Measurements from ENCODE around the gene OR6C70. TPM values are rescaled to one million over a fixed set of nuclear protein-coding genes. Genes with fewer than 3 reads are reported as not detected.

OR6C70 gene
- total and polyA plus RNA-seq, 9 of the 15 experiments (the other 6 are each of a cell fraction or from before 2014, with no cell fraction given): not detected

DNA sequence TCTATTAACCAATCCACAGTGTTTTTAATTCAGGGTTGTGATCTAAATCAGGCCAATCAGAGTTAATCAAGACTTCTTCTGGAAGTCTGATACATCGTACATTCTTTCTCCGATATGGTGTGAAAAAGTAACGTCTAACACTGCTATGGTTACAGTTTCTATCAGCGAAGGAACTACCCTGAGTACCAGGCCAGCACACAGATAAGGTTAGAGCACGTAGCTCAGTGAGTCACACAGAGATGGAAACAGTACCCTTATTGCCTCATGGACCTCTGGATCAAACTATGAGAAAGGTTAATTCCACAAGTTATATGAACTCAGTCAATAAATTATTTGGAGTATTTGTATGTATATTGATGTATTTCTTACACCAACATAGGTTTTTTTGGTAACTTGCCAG is 25.6 kb upstream of the OR6C70 start:
- intact Hi-C loops (cut with micrococcal nuclease) (no loop called here), in situ Hi-C loops (cut with MboI) (no loop called here)
- H3K9ac ChIP-seq (ENCODE audit: insufficient read depth in 1 of 2, low read depth in 2 of 2, low read length in 2 of 2): no peak overlapping the region
- no peaks in the 10 kb centered on the region for H3K36me3 ChIP-seq (ENCODE audit: control insufficient read depth, insufficient read depth, low read length)
- H3K27ac ChIP-seq (ENCODE audit: extremely low read depth, low read depth, low read length): no peak overlapping the region
- DNase-seq (ENCODE audit: extremely low read depth in 1 of 4, low spot score in 3 of 4) (no peak), ATAC-seq (no peak), FAIRE-seq (no peak)
- WGBS (ENCODE audit: insufficient coverage, low coverage, missing lambda C conversion rate): 0% methylated on average over 5 of the region's 5 CpGs
- BruUV-seq (replicated peaks): no TSS peak
- H3K4me2 ChIP-seq (ENCODE audit: insufficient read depth, low read length): no peak overlapping the region
- H3K4me3 ChIP-seq: no peak overlapping the region
- no peaks in the 10 kb centered on the region for H3K27me3 ChIP-seq (ENCODE audit: control insufficient read depth in 2 of 2, insufficient read depth in 2 of 2, low read length in 2 of 2)
- ChIA-PET POLR2A (interaction anchor here (0.6 to 0.7 kb wide), 2 partner anchors 12 to 170 kb away, joined by 3 read pairs; no protein-coding TSS in a partner anchor), CTCF (ENCODE audit: low intra/inter-chr PET ratio) (no interaction called here)
- H3K4me1 ChIP-seq (replicated peaks in 1 of 2; ENCODE audit: control insufficient read depth in 2 of 2, insufficient read depth in 2 of 2, low read length in 2 of 2): peaks cover 0 to 13% of the 10 kb centered on the region in 2 experiments; a peak in 1 of 5 replicates
- H4K20me1 ChIP-seq (replicated peaks; ENCODE audit: control insufficient read depth, insufficient read depth, low read length): no peaks in the 10 kb centered on the region
- no peaks in the 10 kb centered on the region for H3K79me2 ChIP-seq (ENCODE audit: control insufficient read depth, insufficient read depth, low read length)
- no peaks in the 10 kb centered on the region for H3K9me1 ChIP-seq (ENCODE audit: control insufficient read depth, insufficient read depth, low read length)
- no peak overlapping the region for H2AFZ ChIP-seq (ENCODE audit: low read depth, low read length)
- TF ChIP-seq, protein P1, sequence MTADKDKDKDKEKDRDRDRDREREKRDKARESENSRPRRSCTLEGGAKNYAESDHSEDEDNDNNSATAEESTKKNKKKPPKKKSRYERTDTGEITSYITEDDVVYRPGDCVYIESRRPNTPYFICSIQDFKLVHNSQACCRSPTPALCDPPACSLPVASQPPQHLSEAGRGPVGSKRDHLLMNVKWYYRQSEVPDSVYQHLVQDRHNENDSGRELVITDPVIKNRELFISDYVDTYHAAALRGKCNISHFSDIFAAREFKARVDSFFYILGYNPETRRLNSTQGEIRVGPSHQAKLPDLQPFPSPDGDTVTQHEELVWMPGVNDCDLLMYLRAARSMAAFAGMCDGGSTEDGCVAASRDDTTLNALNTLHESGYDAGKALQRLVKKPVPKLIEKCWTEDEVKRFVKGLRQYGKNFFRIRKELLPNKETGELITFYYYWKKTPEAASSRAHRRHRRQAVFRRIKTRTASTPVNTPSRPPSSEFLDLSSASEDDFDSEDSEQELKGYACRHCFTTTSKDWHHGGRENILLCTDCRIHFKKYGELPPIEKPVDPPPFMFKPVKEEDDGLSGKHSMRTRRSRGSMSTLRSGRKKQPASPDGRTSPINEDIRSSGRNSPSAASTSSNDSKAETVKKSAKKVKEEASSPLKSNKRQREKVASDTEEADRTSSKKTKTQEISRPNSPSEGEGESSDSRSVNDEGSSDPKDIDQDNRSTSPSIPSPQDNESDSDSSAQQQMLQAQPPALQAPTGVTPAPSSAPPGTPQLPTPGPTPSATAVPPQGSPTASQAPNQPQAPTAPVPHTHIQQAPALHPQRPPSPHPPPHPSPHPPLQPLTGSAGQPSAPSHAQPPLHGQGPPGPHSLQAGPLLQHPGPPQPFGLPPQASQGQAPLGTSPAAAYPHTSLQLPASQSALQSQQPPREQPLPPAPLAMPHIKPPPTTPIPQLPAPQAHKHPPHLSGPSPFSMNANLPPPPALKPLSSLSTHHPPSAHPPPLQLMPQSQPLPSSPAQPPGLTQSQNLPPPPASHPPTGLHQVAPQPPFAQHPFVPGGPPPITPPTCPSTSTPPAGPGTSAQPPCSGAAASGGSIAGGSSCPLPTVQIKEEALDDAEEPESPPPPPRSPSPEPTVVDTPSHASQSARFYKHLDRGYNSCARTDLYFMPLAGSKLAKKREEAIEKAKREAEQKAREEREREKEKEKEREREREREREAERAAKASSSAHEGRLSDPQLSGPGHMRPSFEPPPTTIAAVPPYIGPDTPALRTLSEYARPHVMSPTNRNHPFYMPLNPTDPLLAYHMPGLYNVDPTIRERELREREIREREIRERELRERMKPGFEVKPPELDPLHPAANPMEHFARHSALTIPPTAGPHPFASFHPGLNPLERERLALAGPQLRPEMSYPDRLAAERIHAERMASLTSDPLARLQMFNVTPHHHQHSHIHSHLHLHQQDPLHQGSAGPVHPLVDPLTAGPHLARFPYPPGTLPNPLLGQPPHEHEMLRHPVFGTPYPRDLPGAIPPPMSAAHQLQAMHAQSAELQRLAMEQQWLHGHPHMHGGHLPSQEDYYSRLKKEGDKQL (CRISPR knock-in tag; IDR thresholded peaks at IDR 0.05; ENCODE audit: borderline replicate concordance): no peak
- H3K9me3 ChIP-seq (replicated peaks; ENCODE audit: control insufficient read depth, insufficient read depth, low read depth, low read length): no peaks in the 10 kb centered on the region

All from K562 (cell line).